Thyroid gland (tissue), 4 donors: ENCODE results near the gene CIPC. TPM values are rescaled to one million over a fixed set of nuclear protein-coding genes. Genes with fewer than 3 reads are reported as not detected.

Experiments used
- DNase-seq, 2 donors: peaks; one replicate each; pipeline ENCODE4 v3.0.0-alpha.2; 2019
- H3K27ac ChIP-seq, 3 donors: fragments of 200-600 bp; sonication (generic); 1 replicate in 2 of 3; 2 replicates in 1 of 3; pipeline ENCODE4 v1.5.1; 2016 to 2019; ENCODE audit warnings: mild to moderate bottlenecking in 1 of 3, moderate library complexity in 1 of 3
- H3K27me3 ChIP-seq: fragments of 200-600 bp; sonication (generic); one replicate; pipeline ENCODE4 v1.5.1; 2019
- H3K36me3 ChIP-seq, 2 donors: fragments of 200-600 bp; sonication (generic); one replicate each; pipeline ENCODE4 v1.5.1; 2016 to 2019
- H3K4me1 ChIP-seq, 2 donors: fragments of 200-600 bp; sonication (generic); one replicate each; pipeline ENCODE4 v1.5.1; 2017 to 2019
- H3K4me3 ChIP-seq, 3 donors: fragments of 200-600 bp; sonication (generic); replicated peaks in 1 of 3; 1 replicate in 2 of 3; 2 replicates in 1 of 3; pipeline ENCODE4 v1.5.1; 2016; ENCODE audit warnings: mild to moderate bottlenecking in 1 of 3
- H3K9me3 ChIP-seq: fragments of 200-600 bp; sonication (generic); one replicate; pipeline ENCODE4 v1.5.1; 2017
- CTCF ChIP-seq, 6 experiments: fragments of 200-600 bp in 3 of 6; fragments of 450-650 bp in 3 of 6; sonication (generic) in 3 of 6; IDR thresholded peaks; one replicate each; pipeline ENCODE4 v1.5.1; 2016 to 2019; ENCODE audit warnings: antibody characterized with exemption in 6 of 6, mild to moderate bottlenecking in 2 of 6, inconsistent platforms in 1 of 6, moderate library complexity in 1 of 6
- POLR2A ChIP-seq, 2 donors: fragments of 450-650 bp; IDR thresholded peaks; one replicate each; pipeline ENCODE4 v1.6.1; 2017; ENCODE audit warnings: antibody characterized with exemption in 2 of 2, mild to moderate bottlenecking in 2 of 2, moderate library complexity in 1 of 2
- WGBS, 2 donors: methylation state at CpG; one replicate each; pipeline ENCODE4 v1.1.5; 2017; 5-methylcytosine and 5-hydroxymethylcytosine counted together
- intact Hi-C: fragments of 100-400 bp; cut with DNase I; formaldehyde crosslinking; loops from one replicate; pipeline ENCODE4 v1.15.1; 2023
- total RNA-seq, 4 donors: library from RNA; depleted of rRNA; stranded (reverse); fragments of >200 nt; gene quantifications; one replicate each; pipeline ENCODE4 v1.2.3, GENCODE V29; 2016

CIPC gene
- total RNA-seq, 4 donors from 2014 or later: 37.6 to 59.5 (median 44.6) TPM

- no peak for TF ChIP-seq CTCF (IDR thresholded peaks at IDR 0.05)
- TF ChIP-seq POLR2A (IDR thresholded peaks at IDR 0.05): no peak
- peak; percentile 57 to 74 for DNase-seq
- Histone ChIP-seq H3K4me1 (no peaks in the 10 kb centered on the region), H3K36me3 (no peaks in the 10 kb centered on the region), H3K4me3 (no peak overlapping the region), H3K27ac (no peak overlapping the region), H3K27me3 (peaks cover 7% of the 10 kb centered on the region), H3K9me3 (no peaks in the 10 kb centered on the region)
- intact Hi-C loops: loop anchor here (10.0 kb wide), 1 partner anchor 81 kb away; no protein-coding TSS in a partner anchor
- WGBS, 2 donors: 7 to 10% methylated on average over 22 of the region's 22 CpGs
Observed at GRCh38 chr14:77133720-77134338, 35.8 kb downstream of the CIPC start.

GRCh38 chr14:77139022-77139421 is 41.0 kb downstream of the CIPC start:
- Histone ChIP-seq H3K4me1 (peaks cover 0 to 16% of the 10 kb centered on the region in 2 donors), H3K36me3 (no peaks in the 10 kb centered on the region), H3K9me3 (no peaks in the 10 kb centered on the region), H3K27me3 (peaks cover 27% of the 10 kb centered on the region), H3K4me3 (no peak overlapping the region), H3K27ac (no peak overlapping the region)
- TF ChIP-seq CTCF (IDR thresholded peaks at IDR 0.05): no peak
- no peak for TF ChIP-seq POLR2A (IDR thresholded peaks at IDR 0.05)
- no peak for DNase-seq
- intact Hi-C loops: loop anchor here (10.0 kb wide), 1 partner anchor 76 kb away; no protein-coding TSS in a partner anchor
- 87 to 88% methylated on average over 15 of the region's 15 CpGs for WGBS, 2 donors

GRCh38 chr14:77139540-77140358 is 41.7 kb downstream of the CIPC start:
- no peaks in the 10 kb centered on the region for H3K36me3 ChIP-seq
- H3K4me3 ChIP-seq: no peak overlapping the region
- H3K27ac ChIP-seq: no peak overlapping the region
- peak in 1 of 6 experiments; percentile 34 for TF ChIP-seq CTCF (IDR thresholded peaks at IDR 0.05)
- no peak for TF ChIP-seq POLR2A (IDR thresholded peaks at IDR 0.05)
- no peaks in the 10 kb centered on the region for H3K9me3 ChIP-seq
- no peak for DNase-seq
- WGBS, 2 donors: 4 to 5% methylated on average over 17 to 30 of the region's 52 CpGs
- peaks cover 27% of the 10 kb centered on the region for H3K27me3 ChIP-seq
- intact Hi-C loops: loop anchor here (10.0 kb wide), 1 partner anchor 75 kb away; no protein-coding TSS in a partner anchor
- H3K4me1 ChIP-seq: peaks cover 0 to 16% of the 10 kb centered on the region in 2 donors

GRCh38 chr14:77140359-77141213 is 42.5 kb downstream of the CIPC start:
- Histone ChIP-seq H3K27me3 (peaks cover 27% of the 10 kb centered on the region), H3K36me3 (no peaks in the 10 kb centered on the region), H3K4me1 (peaks cover 0 to 16% of the 10 kb centered on the region in 2 donors), H3K9me3 (no peaks in the 10 kb centered on the region), H3K4me3 (peak overlapping the region in 1 of 3 donors; percentile 20), H3K27ac (no peak overlapping the region)
- no peak for TF ChIP-seq CTCF (IDR thresholded peaks at IDR 0.05)
- TF ChIP-seq POLR2A (IDR thresholded peaks at IDR 0.05): no peak
- intact Hi-C loops: no loop called here
- no peak for DNase-seq
- 3 to 4% methylated on average over 20 to 29 of the region's 67 CpGs for WGBS, 2 donors
